Measurements from ENCODE around the gene CD68.

DNA sequence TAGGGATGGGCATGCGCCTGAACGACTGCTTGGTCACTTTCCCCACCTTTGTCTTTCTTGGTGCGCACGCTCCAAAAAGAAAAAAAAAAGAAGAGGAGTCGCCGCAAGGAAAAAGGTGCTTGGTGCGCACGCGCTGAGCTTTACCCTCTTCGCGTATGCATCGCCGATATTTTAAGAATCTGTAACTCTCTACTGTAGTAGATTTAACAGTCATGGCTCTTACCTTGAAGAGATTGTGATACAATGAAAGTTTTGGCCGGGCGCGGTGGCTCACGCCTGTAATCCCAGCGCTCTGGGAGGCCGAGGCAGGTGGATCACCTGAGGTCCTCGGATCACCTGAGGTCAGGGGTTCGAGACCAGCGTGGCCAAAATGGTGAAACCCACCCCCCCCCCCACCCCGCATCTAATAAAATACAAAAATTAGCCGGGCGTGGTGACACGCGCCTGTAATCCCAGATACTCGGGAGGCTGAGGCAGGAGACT is 35.9 kb downstream of the CD68 start:
- TF ChIP-seq, protein P1, sequence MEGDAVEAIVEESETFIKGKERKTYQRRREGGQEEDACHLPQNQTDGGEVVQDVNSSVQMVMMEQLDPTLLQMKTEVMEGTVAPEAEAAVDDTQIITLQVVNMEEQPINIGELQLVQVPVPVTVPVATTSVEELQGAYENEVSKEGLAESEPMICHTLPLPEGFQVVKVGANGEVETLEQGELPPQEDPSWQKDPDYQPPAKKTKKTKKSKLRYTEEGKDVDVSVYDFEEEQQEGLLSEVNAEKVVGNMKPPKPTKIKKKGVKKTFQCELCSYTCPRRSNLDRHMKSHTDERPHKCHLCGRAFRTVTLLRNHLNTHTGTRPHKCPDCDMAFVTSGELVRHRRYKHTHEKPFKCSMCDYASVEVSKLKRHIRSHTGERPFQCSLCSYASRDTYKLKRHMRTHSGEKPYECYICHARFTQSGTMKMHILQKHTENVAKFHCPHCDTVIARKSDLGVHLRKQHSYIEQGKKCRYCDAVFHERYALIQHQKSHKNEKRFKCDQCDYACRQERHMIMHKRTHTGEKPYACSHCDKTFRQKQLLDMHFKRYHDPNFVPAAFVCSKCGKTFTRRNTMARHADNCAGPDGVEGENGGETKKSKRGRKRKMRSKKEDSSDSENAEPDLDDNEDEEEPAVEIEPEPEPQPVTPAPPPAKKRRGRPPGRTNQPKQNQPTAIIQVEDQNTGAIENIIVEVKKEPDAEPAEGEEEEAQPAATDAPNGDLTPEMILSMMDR (conservative IDR thresholded peaks at IDR 0.05; ENCODE audit: low read depth, low read length): no peak
- no peak for TF ChIP-seq EZH2 (IDR thresholded peaks at IDR 0.05; ENCODE audit: borderline replicate concordance, low read depth, low read length, poor library complexity, severe bottlenecking)
